GM23338 (cell line): ENCODE data around the gene KRTAP4-11. TPM values are rescaled to one million over a fixed set of nuclear protein-coding genes. Genes with fewer than 3 reads are reported as not detected.

Experiments used
- ATAC-seq: fragments of 200-7000 bp; cut with Tn5 transposase; 3 replicates; pipeline ENCODE4 v1.9.1; 2020
- DNase-seq: peaks from one replicate; pipeline ENCODE4 v3.0.0-alpha.2; 2015; ENCODE audit warnings: low spot score
- H2AFZ ChIP-seq: fragments of 200-600 bp; sonication (generic); 2 replicates; pipeline ENCODE4 v1.8.0; 2016; ENCODE audit warnings: antibody characterized with exemption, mild to moderate bottlenecking, moderate library complexity
- H3F3A ChIP-seq: fragments of 200-600 bp; sonication (generic); replicated peaks from 2 replicates; pipeline ENCODE4 v1.8.0; 2017; ENCODE audit warnings: antibody characterized with exemption, mixed run types, low read depth
- H3K27ac ChIP-seq: fragments of 200-600 bp; sonication (generic); 2 replicates; pipeline ENCODE4 v1.6.1; 2016; ENCODE audit warnings: low read depth
- H3K27me3 ChIP-seq: fragments of 200-600 bp; sonication (generic); 2 replicates; pipeline ENCODE4 v1.8.0; 2016; ENCODE audit warnings: mild to moderate bottlenecking, mixed run types, moderate library complexity; ENCODE audit not compliant: insufficient read depth
- H3K36me3 ChIP-seq: fragments of 200-600 bp; sonication (generic); 2 replicates; pipeline ENCODE4 v1.8.0; 2016; ENCODE audit warnings: mild to moderate bottlenecking; ENCODE audit not compliant: insufficient read depth
- H3K4me1 ChIP-seq: fragments of 200-600 bp; sonication (generic); 2 replicates; pipeline ENCODE4 v1.8.0; 2016; ENCODE audit warnings: mild to moderate bottlenecking, moderate library complexity; ENCODE audit not compliant: insufficient read depth
- H3K4me2 ChIP-seq: fragments of 200-600 bp; sonication (generic); 2 replicates; pipeline ENCODE4 v1.7.1; 2017; ENCODE audit warnings: mixed run types
- H3K4me3 ChIP-seq: fragments of 200-600 bp; sonication (generic); 2 replicates; pipeline ENCODE4 v1.6.1; 2016; ENCODE audit warnings: mixed run types
- H3K79me2 ChIP-seq: fragments of 200-600 bp; sonication (generic); replicated peaks from 2 replicates; pipeline ENCODE4 v1.8.0; 2017; ENCODE audit warnings: mild to moderate bottlenecking; ENCODE audit not compliant: insufficient read depth
- H3K9me2 ChIP-seq: fragments of 200-600 bp; sonication (generic); 2 replicates; pipeline ENCODE4 v1.8.0; 2017; ENCODE audit not compliant: insufficient read depth
- H4K20me1 ChIP-seq: fragments of 200-600 bp; sonication (generic); replicated peaks from 2 replicates; pipeline ENCODE4 v1.8.0; 2017; ENCODE audit warnings: mild to moderate bottlenecking; ENCODE audit not compliant: insufficient read depth
- H3K27ac Mint-ChIP-seq: 2 replicates; pipeline ENCODE4 v1.8.0; 2020; ENCODE audit warnings: inconsistent platforms, mild to moderate bottlenecking, moderate library complexity, mixed read lengths
- H3K27me3 Mint-ChIP-seq: 3 replicates; pipeline ENCODE4 v1.8.0; 2022; ENCODE audit warnings: low read depth, mild to moderate bottlenecking, moderate library complexity, mixed read lengths, inconsistent platforms; ENCODE audit not compliant: insufficient read depth, poor library complexity
- H3K36me3 Mint-ChIP-seq: 3 replicates; pipeline ENCODE4 v1.8.0; 2021; ENCODE audit warnings: low read depth, mild to moderate bottlenecking, inconsistent platforms, moderate library complexity, mixed read lengths
- H3K4me1 Mint-ChIP-seq: 3 replicates; pipeline ENCODE4 v1.8.0; 2020; ENCODE audit warnings: mild to moderate bottlenecking, inconsistent platforms, mixed read lengths
- H3K4me3 Mint-ChIP-seq: 3 replicates; pipeline ENCODE4 v1.8.0; 2021; ENCODE audit warnings: moderate library complexity, mild to moderate bottlenecking, inconsistent platforms, mixed read lengths
- H3K9me3 Mint-ChIP-seq: 3 replicates; pipeline ENCODE4 v1.8.0; 2020; ENCODE audit warnings: moderate library complexity, mild to moderate bottlenecking, inconsistent platforms, mixed read lengths
- CREB1 ChIP-seq: fragments of 250-450 bp; sonication (Bioruptor Pico); IDR thresholded peaks from 2 replicates; pipeline ENCODE4 v1.5.0; 2020; ENCODE audit warnings: low read depth, mild to moderate bottlenecking, moderate library complexity
- EZH2 ChIP-seq: fragments of 200-600 bp; sonication (generic); IDR thresholded peaks from one replicate; pipeline ENCODE4 v1.8.0; 2017; ENCODE audit warnings: antibody characterized with exemption, mild to moderate bottlenecking, low read depth; ENCODE audit not compliant: unreplicated experiment
- EZH2phosphoT487 ChIP-seq: fragments of 200-600 bp; sonication (generic); IDR thresholded peaks from one replicate; pipeline ENCODE4 v1.8.1; 2018; ENCODE audit warnings: antibody characterized with exemption; ENCODE audit not compliant: unreplicated experiment
- JUNB ChIP-seq: IDR thresholded peaks from one replicate; pipeline ENCODE4 v1.6.1; 2016; ENCODE audit warnings: antibody characterized with exemption; ENCODE audit not compliant: unreplicated experiment
- NANOG ChIP-seq: IDR thresholded peaks from 2 replicates; pipeline ENCODE4 v1.6.1; 2016; ENCODE audit warnings: antibody characterized with exemption, borderline replicate concordance
- STAT1 ChIP-seq: IDR thresholded peaks from one replicate; pipeline ENCODE4 v1.6.1; 2016; ENCODE audit warnings: antibody characterized with exemption; ENCODE audit not compliant: unreplicated experiment
- ZNF331 ChIP-seq: fragments of 250-450 bp; sonication (Bioruptor Pico); IDR thresholded peaks from 2 replicates; pipeline ENCODE4 v1.5.0; 2020; ENCODE audit warnings: low read depth, mild to moderate bottlenecking, moderate library complexity
- polyA plus RNA-seq: library from polyadenylated mRNA; unstranded; fragments of >200 nt; fragmentation: Nextera tagmentation; extraction: Ambion mirVana; gene quantifications from 2 replicates; pipeline ENCODE4 v1.2.1, GENCODE V29; 2016
- total RNA-seq: library from RNA; depleted of rRNA; stranded (reverse); fragments of >200 nt; shearing (Covaris generic); gene quantifications from 2 replicates; pipeline ENCODE4 v1.2.3, GENCODE V29; 2014
- TF ChIP-seq, protein P1 (sequence below): fragments of 250-450 bp; sonication (Bioruptor Pico); IDR thresholded peaks from 2 replicates; pipeline ENCODE4 v1.5.0; 2020; ENCODE audit warnings: mild to moderate bottlenecking, moderate library complexity
- TF ChIP-seq, protein P2 (sequence below): IDR thresholded peaks from 2 replicates; pipeline ENCODE4 v1.6.1; 2016; ENCODE audit warnings: antibody characterized with exemption

Gene KRTAP4-11
- total and polyA plus RNA-seq, 2 experiments from 2014 or later = not detected

DNA sequence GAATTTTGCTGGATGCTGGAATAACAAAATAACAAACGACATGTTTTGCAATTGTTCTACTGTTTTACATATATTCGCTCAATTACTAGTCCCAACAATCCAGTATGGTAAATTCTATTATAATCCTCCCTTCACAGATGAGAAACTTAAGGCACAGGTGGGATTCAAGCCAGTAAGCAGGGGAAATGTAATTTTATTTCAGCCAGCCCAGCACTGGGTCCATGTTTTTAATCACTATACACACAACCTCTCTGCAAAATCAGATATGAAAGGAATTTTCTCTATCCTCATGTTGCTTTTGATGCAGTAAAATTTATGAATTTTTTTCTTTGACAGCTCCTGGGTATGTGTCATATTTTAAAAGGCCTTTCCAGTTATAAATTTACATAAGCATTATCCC, 27.1 kb upstream of the KRTAP4-11 start (continued):
- TF ChIP-seq, protein P1, sequence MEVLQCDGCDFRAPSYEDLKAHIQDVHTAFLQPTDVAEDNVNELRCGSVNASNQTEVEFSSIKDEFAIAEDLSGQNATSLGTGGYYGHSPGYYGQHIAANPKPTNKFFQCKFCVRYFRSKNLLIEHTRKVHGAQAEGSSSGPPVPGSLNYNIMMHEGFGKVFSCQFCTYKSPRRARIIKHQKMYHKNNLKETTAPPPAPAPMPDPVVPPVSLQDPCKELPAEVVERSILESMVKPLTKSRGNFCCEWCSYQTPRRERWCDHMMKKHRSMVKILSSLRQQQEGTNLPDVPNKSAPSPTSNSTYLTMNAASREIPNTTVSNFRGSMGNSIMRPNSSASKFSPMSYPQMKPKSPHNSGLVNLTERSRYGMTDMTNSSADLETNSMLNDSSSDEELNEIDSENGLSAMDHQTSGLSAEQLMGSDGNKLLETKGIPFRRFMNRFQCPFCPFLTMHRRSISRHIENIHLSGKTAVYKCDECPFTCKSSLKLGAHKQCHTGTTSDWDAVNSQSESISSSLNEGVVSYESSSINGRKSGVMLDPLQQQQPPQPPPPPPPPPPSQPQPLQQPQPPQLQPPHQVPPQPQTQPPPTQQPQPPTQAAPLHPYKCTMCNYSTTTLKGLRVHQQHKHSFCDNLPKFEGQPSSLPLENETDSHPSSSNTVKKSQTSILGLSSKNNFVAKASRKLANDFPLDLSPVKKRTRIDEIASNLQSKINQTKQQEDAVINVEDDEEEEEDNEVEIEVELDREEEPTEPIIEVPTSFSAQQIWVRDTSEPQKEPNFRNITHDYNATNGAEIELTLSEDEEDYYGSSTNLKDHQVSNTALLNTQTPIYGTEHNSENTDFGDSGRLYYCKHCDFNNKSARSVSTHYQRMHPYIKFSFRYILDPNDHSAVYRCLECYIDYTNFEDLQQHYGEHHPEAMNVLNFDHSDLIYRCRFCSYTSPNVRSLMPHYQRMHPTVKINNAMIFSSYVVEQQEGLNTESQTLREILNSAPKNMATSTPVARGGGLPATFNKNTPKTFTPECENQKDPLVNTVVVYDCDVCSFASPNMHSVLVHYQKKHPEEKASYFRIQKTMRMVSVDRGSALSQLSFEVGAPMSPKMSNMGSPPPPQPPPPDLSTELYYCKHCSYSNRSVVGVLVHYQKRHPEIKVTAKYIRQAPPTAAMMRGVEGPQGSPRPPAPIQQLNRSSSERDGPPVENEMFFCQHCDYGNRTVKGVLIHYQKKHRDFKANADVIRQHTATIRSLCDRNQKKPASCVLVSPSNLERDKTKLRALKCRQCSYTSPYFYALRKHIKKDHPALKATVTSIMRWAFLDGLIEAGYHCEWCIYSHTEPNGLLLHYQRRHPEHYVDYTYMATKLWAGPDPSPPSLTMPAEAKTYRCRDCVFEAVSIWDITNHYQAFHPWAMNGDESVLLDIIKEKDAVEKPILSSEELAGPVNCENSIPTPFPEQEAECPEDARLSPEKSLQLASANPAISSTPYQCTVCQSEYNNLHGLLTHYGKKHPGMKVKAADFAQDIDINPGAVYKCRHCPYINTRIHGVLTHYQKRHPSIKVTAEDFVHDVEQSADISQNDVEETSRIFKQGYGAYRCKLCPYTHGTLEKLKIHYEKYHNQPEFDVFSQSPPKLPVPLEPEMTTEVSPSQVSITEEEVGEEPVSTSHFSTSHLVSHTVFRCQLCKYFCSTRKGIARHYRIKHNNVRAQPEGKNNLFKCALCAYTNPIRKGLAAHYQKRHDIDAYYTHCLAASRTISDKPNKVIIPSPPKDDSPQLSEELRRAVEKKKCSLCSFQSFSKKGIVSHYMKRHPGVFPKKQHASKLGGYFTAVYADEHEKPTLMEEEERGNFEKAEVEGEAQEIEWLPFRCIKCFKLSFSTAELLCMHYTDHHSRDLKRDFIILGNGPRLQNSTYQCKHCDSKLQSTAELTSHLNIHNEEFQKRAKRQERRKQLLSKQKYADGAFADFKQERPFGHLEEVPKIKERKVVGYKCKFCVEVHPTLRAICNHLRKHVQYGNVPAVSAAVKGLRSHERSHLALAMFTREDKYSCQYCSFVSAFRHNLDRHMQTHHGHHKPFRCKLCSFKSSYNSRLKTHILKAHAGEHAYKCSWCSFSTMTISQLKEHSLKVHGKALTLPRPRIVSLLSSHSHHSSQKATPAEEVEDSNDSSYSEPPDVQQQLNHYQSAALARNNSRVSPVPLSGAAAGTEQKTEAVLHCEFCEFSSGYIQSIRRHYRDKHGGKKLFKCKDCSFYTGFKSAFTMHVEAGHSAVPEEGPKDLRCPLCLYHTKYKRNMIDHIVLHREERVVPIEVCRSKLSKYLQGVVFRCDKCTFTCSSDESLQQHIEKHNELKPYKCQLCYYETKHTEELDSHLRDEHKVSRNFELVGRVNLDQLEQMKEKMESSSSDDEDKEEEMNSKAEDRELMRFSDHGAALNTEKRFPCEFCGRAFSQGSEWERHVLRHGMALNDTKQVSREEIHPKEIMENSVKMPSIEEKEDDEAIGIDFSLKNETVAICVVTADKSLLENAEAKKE (CRISPR knock-in tag) = no peak
- TF ChIP-seq EZH2 (no peak), NANOG (no peak), JUNB (no peak), ZNF331 (CRISPR knock-in tag) (no peak), CREB1 (CRISPR knock-in tag) (no peak), EZH2phosphoT487 (no peak), STAT1 (no peak)
- TF ChIP-seq, protein P2, sequence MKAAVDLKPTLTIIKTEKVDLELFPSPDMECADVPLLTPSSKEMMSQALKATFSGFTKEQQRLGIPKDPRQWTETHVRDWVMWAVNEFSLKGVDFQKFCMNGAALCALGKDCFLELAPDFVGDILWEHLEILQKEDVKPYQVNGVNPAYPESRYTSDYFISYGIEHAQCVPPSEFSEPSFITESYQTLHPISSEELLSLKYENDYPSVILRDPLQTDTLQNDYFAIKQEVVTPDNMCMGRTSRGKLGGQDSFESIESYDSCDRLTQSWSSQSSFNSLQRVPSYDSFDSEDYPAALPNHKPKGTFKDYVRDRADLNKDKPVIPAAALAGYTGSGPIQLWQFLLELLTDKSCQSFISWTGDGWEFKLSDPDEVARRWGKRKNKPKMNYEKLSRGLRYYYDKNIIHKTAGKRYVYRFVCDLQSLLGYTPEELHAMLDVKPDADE = no peak

DNA sequence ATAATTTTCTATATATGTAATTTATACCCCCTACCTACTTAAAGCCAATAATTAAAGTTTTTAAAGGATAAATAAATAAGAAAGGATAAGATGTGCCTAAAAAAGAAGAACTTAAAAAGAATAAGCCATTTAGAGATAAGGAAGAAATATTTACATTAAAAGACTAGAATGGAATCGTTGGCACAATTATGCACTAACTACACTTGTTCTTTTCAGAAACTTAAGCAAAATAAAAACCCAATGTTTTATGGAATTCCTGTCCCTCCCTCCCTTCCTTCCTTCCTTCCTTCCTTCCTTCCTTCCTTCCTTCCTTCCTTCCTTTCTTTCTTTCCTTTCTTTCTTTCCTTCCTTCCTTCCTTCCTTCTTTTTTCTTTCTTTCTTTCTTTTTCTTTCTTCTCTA, 26.7 kb upstream of the KRTAP4-11 start:
- Mint-ChIP-seq H3K36me3 (peaks cover 22% of the 10 kb centered on the region), H3K4me3 (no peak overlapping the region), H3K27ac (no peak overlapping the region), H3K4me1 (peaks cover 3% of the 10 kb centered on the region; the same call in 2 of the 3 replicates), H3K27me3 (peaks cover 5% of the 10 kb centered on the region), H3K9me3 (peaks cover 34% of the 10 kb centered on the region)
- no peaks in the 10 kb centered on the region for H3K27me3 ChIP-seq
- no peaks in the 10 kb centered on the region for H3F3A ChIP-seq
- H3K4me2 ChIP-seq = no peak overlapping the region
- 0 out of 2 replicates have a peak, but pooled peaks cover 3% of the 10 kb centered on the region for H3K9me2 ChIP-seq
- H3K79me2 ChIP-seq = no peaks in the 10 kb centered on the region
- H3K4me1 ChIP-seq = 0 out of 2 replicates have a peak, but pooled peaks cover 3% of the 10 kb centered on the region
- H3K4me3 ChIP-seq = no peak overlapping the region
- TF ChIP-seq, protein P2 = no peak
- no peak for TF ChIP-seq ZNF331 (CRISPR knock-in tag)
- no peak overlapping the region for H3K27ac ChIP-seq
- H2AFZ ChIP-seq = no peak overlapping the region
- DNase-seq = no peak
- no peaks in the 10 kb centered on the region for H4K20me1 ChIP-seq
- no peak for ATAC-seq
- no peaks in the 10 kb centered on the region; the same call in 1 of the 2 replicates for H3K36me3 ChIP-seq
